Measurements from ENCODE around the gene BEGAIN.

The BEGAIN gene

GRCh38 chr14:100580316-100581227 lies 6.6 kb downstream of the BEGAIN start:
- no peak for DNase-seq

GRCh38 chr14:100578552-100578951 lies 8.7 kb downstream of the BEGAIN start:
- no peak for DNase-seq

- DNase-seq, result no peak
Observed at GRCh38 chr14:100577986-100578431, 9.2 kb downstream of the BEGAIN start.

- no peak for DNase-seq
Observed at GRCh38 chr14:100577321-100577985, 9.8 kb downstream of the BEGAIN start.

GRCh38 chr14:100576091-100577085 lies 10.8 kb downstream of the BEGAIN start:
- no peak for DNase-seq

- no peak for DNase-seq
Observed at GRCh38 chr14:100575266-100575995, 11.8 kb downstream of the BEGAIN start.

- no peak for DNase-seq
Observed at GRCh38 chr14:100574642-100575031, 12.6 kb downstream of the BEGAIN start.

GRCh38 chr14:100573757-100574641 lies 13.2 kb downstream of the BEGAIN start:
- DNase-seq, result no peak

GRCh38 chr14:100573002-100573756 lies 14.0 kb downstream of the BEGAIN start:
- no peak for DNase-seq

- DNase-seq, result no peak
Observed at GRCh38 chr14:100572543-100572942, 14.7 kb downstream of the BEGAIN start.

- DNase-seq, result no peak
Observed at GRCh38 chr14:100571837-100572236, 15.4 kb downstream of the BEGAIN start.

GRCh38 chr14:100570726-100571454 lies 16.3 kb downstream of the BEGAIN start:
- no peak for DNase-seq

GRCh38 chr14:100569734-100570286 lies 17.4 kb downstream of the BEGAIN start:
- DNase-seq, result no peak

- DNase-seq, result no peak
Observed at GRCh38 chr14:100568998-100569733, 18.1 kb downstream of the BEGAIN start.

GRCh38 chr14:100568164-100568997 lies 18.8 kb downstream of the BEGAIN start:
- no peak for DNase-seq

GRCh38 chr14:100567877-100568163 lies 19.4 kb downstream of the BEGAIN start:
- DNase-seq, result no peak

GRCh38 chr14:100567009-100567876 lies 20.0 kb downstream of the BEGAIN start:
- DNase-seq, result no peak
